Natural killer cell (primary cell): ENCODE measurements around the gene POU6F2. TPM values are rescaled to one million over a fixed set of nuclear protein-coding genes. Genes with fewer than 3 reads are reported as not detected.

Source experiments
- ATAC-seq, 3 donors: fragments of 150-1000 bp in 2 of 3; fragments of 200-7000 bp in 1 of 3; cut with Tn5 transposase; 1 replicate in 1 of 3; 2 replicates in 2 of 3; pipeline ENCODE4 v1.10.0; 2021; ENCODE audit warnings: mild to moderate bottlenecking in 2 of 3, moderate library complexity in 2 of 3
- DNase-seq, 2 donors: peaks; one replicate each; pipeline versions ENCODE4 v3.0.0 to v3.0.0-alpha.2; 2013 to 2021; ENCODE audit warnings: mixed read lengths in 1 of 2
- H3K27ac ChIP-seq: one replicate; pipeline ENCODE4 v1.5.1; 2013; ENCODE audit warnings: mild to moderate bottlenecking, low read length
- H3K27me3 ChIP-seq: one replicate; pipeline ENCODE4 v1.6.1; 2013; ENCODE audit warnings: low read length; ENCODE audit not compliant: control insufficient read depth, insufficient read depth
- H3K36me3 ChIP-seq: one replicate; pipeline ENCODE4 v1.6.1; 2013; ENCODE audit warnings: low read length; ENCODE audit not compliant: control insufficient read depth, insufficient read depth
- H3K4me1 ChIP-seq: one replicate; pipeline ENCODE4 v1.6.1; 2013; ENCODE audit warnings: low read length; ENCODE audit not compliant: control insufficient read depth, insufficient read depth
- H3K4me3 ChIP-seq: one replicate; pipeline ENCODE4 v1.5.1; 2013; ENCODE audit warnings: low read length
- H3K9me3 ChIP-seq: one replicate; pipeline ENCODE4 v1.6.1; 2013; ENCODE audit warnings: low read length; ENCODE audit not compliant: control insufficient read depth, insufficient read depth
- H3K27ac Mint-ChIP-seq, 2 donors: one replicate each; pipeline ENCODE4 v1.8.0; 2022; ENCODE audit warnings: mild to moderate bottlenecking in 2 of 2, mixed read lengths in 2 of 2, moderate library complexity in 1 of 2
- H3K27me3 Mint-ChIP-seq, 2 donors: one replicate each; pipeline ENCODE4 v1.8.0; 2022; ENCODE audit warnings: low read depth in 2 of 2, mixed read lengths in 2 of 2
- H3K36me3 Mint-ChIP-seq: one replicate; pipeline ENCODE4 v1.8.0; 2022; ENCODE audit warnings: mixed read lengths
- H3K4me1 Mint-ChIP-seq, 2 donors: one replicate each; pipeline ENCODE4 v1.8.0; 2022; ENCODE audit warnings: mixed read lengths in 2 of 2
- H3K4me3 Mint-ChIP-seq: one replicate; pipeline ENCODE4 v1.8.0; 2022; ENCODE audit warnings: mild to moderate bottlenecking, moderate library complexity, mixed read lengths
- H3K9me3 Mint-ChIP-seq, 2 donors: one replicate each; pipeline ENCODE4 v1.8.0; 2022; ENCODE audit warnings: mixed read lengths in 2 of 2
- WGBS: methylation state at CpG from one replicate; pipeline ENCODE4 v1.1.7; 2013; ENCODE audit warnings: missing lambda C conversion rate; ENCODE audit not compliant: insufficient coverage; 5-methylcytosine and 5-hydroxymethylcytosine counted together
- intact Hi-C: fragments of 100-400 bp; cut with micrococcal nuclease; formaldehyde crosslinking; loops from one replicate; pipeline ENCODE4 v1.14.2; 2022
- total RNA-seq, 4 donors: library from RNA; stranded (reverse); fragments of 120-200 nt in 1 of 4; gene quantifications; one replicate each; pipeline versions ENCODE4 v1.2.3 to v1.2.4, GENCODE V29; 2013 to 2022
- TF ChIP-seq, protein P1 (sequence below): fragments of 200-600 bp; IDR thresholded peaks from one replicate; pipeline ENCODE4 v1.8.0; 2022; ENCODE audit warnings: antibody characterized with exemption

POU6F2 gene
- total RNA-seq, 3 donors from 2014 or later (not counting 1 experiment from before 2014, with no cell fraction given): 0.28 to 0.29 TPM; not detected in 1

DNA sequence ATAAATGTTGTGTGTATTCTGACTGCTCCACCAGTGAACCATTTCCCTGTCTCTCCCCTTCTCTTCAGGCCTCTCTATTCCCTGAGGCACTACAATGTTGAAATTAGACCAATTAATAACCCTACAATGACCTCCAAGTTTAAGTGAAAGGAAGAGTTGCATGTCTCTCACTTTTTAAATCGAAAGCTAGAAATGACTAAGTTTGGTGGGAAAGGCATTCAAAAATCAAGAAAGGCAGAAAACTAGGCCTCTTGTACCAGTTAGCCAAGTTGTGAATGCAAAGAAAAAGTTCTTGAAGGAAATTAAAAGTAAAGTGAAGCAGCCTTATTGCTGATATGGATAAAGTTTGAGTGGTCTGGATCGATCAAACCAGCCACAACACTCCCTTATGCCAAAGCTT, 390.2 kb downstream of the POU6F2 start:
- no peak overlapping the region for H3K27ac Mint-ChIP-seq
- H3K36me3 Mint-ChIP-seq: no peaks in the 10 kb centered on the region
- Histone ChIP-seq H3K9me3 (no peaks in the 10 kb centered on the region), H3K36me3 (no peaks in the 10 kb centered on the region), H3K4me1 (no peaks in the 10 kb centered on the region), H3K4me3 (no peak overlapping the region), H3K27me3 (no peaks in the 10 kb centered on the region), H3K27ac (no peak overlapping the region)
- peaks cover 0 to 2% of the 10 kb centered on the region in 2 donors for H3K9me3 Mint-ChIP-seq
- 88% methylated on average over 1 of the region's 2 CpGs for WGBS
- ATAC-seq (no peak), DNase-seq (no peak)
- TF ChIP-seq, protein P1, sequence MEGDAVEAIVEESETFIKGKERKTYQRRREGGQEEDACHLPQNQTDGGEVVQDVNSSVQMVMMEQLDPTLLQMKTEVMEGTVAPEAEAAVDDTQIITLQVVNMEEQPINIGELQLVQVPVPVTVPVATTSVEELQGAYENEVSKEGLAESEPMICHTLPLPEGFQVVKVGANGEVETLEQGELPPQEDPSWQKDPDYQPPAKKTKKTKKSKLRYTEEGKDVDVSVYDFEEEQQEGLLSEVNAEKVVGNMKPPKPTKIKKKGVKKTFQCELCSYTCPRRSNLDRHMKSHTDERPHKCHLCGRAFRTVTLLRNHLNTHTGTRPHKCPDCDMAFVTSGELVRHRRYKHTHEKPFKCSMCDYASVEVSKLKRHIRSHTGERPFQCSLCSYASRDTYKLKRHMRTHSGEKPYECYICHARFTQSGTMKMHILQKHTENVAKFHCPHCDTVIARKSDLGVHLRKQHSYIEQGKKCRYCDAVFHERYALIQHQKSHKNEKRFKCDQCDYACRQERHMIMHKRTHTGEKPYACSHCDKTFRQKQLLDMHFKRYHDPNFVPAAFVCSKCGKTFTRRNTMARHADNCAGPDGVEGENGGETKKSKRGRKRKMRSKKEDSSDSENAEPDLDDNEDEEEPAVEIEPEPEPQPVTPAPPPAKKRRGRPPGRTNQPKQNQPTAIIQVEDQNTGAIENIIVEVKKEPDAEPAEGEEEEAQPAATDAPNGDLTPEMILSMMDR: no peak
- H3K4me3 Mint-ChIP-seq: no peak overlapping the region
- intact Hi-C loops: no loop called here
- H3K27me3 Mint-ChIP-seq: peaks cover 15 to 42% of the 10 kb centered on the region in 2 donors
- H3K4me1 Mint-ChIP-seq: no peaks in the 10 kb centered on the region

DNA sequence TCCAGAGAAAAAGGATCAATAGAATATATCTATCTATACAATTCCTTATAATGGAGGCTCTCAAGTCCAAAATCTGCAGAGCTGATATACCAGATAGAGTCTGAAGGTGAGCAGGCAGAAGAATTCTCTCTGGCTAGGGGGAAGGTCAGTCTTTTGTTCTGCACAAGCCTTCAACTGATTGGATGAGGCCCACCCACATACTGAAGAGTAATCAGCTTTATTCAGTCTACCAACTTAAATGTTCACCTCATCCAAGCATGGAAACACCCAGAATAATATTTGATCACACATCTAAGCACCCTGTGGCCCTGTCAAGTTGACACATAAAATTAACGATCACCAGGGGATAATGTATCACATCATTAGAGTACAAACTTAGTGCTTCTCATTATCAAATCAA, 394.7 kb downstream of the POU6F2 start:
- no peak overlapping the region for H3K4me3 Mint-ChIP-seq

DNA sequence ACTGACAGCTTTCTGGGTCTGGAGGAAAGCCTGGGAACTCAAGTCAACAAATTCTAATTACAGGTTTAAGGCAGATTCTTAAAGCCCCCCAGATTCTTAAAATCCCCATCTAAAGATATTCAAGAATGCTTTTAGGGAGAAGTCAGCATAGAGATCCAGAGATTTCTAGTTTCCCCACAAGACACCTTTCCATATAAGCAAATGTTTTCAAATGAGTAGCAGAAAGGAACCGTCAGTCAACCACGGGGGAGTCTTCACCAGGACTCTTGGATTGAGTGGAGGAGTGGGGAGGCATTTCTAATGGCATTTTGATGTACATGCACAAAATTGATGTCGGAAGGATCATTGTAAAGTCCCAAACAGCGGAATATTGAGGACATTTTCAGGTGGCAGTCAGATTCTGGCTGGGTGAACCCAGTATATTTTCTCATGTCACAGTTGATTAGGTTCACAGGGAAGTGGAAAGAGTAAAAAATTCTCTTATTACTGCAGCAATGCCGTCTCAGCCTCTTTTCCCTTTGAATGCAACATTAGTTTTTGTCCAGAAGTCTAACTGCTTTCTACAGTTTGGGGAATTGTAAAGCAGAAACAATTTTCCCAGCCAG, 396.8 kb downstream of the POU6F2 start:
- 84% methylated on average over 5 of the region's 5 CpGs for WGBS
- no peaks in the 10 kb centered on the region for H3K9me3 ChIP-seq
- H3K4me3 Mint-ChIP-seq: no peak overlapping the region
- no peaks in the 10 kb centered on the region for H3K36me3 ChIP-seq
- H3K4me1 ChIP-seq: no peaks in the 10 kb centered on the region
- H3K9me3 Mint-ChIP-seq: no peaks in the 10 kb centered on the region
- no peaks in the 10 kb centered on the region for H3K27me3 ChIP-seq
- H3K36me3 Mint-ChIP-seq: no peaks in the 10 kb centered on the region
- DNase-seq (no peak), ATAC-seq (no peak)
- no peak overlapping the region for H3K4me3 ChIP-seq
- no peak overlapping the region for H3K27ac ChIP-seq
- no peak overlapping the region for H3K27ac Mint-ChIP-seq
- intact Hi-C loops: no loop called here
- peaks cover 0 to 30% of the 10 kb centered on the region in 2 donors for H3K27me3 Mint-ChIP-seq
- TF ChIP-seq, protein P1: no peak
- H3K4me1 Mint-ChIP-seq: no peaks in the 10 kb centered on the region

More for the DNA sequence above, 394.7 kb downstream of the POU6F2 start:
- ATAC-seq (no peak), DNase-seq (no peak)
- Histone ChIP-seq H3K27ac (no peak overlapping the region), H3K9me3 (no peaks in the 10 kb centered on the region), H3K36me3 (no peaks in the 10 kb centered on the region), H3K4me1 (no peaks in the 10 kb centered on the region), H3K4me3 (no peak overlapping the region), H3K27me3 (no peaks in the 10 kb centered on the region)
- TF ChIP-seq, protein P1: no peak
- intact Hi-C loops: no loop called here
- H3K27ac Mint-ChIP-seq: no peak overlapping the region
- no peaks in the 10 kb centered on the region for H3K36me3 Mint-ChIP-seq
- H3K9me3 Mint-ChIP-seq: no peaks in the 10 kb centered on the region
- H3K4me1 Mint-ChIP-seq: no peaks in the 10 kb centered on the region
- H3K27me3 Mint-ChIP-seq: peaks cover 0 to 23% of the 10 kb centered on the region in 2 donors
- WGBS: 100% methylated on average over 1 of the region's 1 CpG
